SU-DHL-6 (cell line): ENCODE measurements around the gene MORC2.

Source experiments
- EZH2phosphoT487 ChIP-seq: fragments of 200-600 bp; sonication (generic), shearing (Covaris generic); conservative IDR thresholded peaks from 2 replicates; pipeline ENCODE4 v1.6.1; 2018; ENCODE audit warnings: mild to moderate bottlenecking, antibody characterized with exemption, low read length, moderate library complexity, mixed read lengths
- TF ChIP-seq, protein P1 (sequence below): fragments of 200-600 bp; sonication (generic); IDR thresholded peaks from one replicate; pipeline ENCODE4 v1.5.1; 2017; ENCODE audit warnings: antibody characterized with exemption, mild to moderate bottlenecking, low read length, moderate library complexity; ENCODE audit not compliant: insufficient read depth, poor library complexity, severe bottlenecking

DNA sequence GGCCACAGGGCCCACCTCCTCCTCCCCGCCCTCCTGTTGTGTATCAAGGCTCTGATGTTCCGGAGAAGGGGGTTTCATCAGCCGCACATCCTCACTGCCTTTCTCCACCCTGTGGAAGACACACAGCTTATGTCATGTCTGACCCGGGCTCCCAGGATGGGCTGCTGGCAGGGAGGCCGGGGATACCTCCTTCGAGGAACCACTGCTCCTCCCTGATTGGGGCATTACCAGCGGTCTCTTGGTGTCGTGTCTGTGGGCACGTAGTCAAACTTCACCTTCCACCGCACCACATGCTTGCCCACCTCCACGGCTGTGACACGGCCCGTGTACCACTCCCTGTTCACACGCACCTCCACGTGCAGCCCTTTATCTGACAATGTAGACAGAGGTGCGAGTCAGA, 35.9 kb downstream of the MORC2 start:
- TF ChIP-seq, protein P1, sequence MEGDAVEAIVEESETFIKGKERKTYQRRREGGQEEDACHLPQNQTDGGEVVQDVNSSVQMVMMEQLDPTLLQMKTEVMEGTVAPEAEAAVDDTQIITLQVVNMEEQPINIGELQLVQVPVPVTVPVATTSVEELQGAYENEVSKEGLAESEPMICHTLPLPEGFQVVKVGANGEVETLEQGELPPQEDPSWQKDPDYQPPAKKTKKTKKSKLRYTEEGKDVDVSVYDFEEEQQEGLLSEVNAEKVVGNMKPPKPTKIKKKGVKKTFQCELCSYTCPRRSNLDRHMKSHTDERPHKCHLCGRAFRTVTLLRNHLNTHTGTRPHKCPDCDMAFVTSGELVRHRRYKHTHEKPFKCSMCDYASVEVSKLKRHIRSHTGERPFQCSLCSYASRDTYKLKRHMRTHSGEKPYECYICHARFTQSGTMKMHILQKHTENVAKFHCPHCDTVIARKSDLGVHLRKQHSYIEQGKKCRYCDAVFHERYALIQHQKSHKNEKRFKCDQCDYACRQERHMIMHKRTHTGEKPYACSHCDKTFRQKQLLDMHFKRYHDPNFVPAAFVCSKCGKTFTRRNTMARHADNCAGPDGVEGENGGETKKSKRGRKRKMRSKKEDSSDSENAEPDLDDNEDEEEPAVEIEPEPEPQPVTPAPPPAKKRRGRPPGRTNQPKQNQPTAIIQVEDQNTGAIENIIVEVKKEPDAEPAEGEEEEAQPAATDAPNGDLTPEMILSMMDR: no peak
- no peak for TF ChIP-seq EZH2phosphoT487
